ENCODE measurements around the gene NR4A2.

Gene NR4A2

DNA sequence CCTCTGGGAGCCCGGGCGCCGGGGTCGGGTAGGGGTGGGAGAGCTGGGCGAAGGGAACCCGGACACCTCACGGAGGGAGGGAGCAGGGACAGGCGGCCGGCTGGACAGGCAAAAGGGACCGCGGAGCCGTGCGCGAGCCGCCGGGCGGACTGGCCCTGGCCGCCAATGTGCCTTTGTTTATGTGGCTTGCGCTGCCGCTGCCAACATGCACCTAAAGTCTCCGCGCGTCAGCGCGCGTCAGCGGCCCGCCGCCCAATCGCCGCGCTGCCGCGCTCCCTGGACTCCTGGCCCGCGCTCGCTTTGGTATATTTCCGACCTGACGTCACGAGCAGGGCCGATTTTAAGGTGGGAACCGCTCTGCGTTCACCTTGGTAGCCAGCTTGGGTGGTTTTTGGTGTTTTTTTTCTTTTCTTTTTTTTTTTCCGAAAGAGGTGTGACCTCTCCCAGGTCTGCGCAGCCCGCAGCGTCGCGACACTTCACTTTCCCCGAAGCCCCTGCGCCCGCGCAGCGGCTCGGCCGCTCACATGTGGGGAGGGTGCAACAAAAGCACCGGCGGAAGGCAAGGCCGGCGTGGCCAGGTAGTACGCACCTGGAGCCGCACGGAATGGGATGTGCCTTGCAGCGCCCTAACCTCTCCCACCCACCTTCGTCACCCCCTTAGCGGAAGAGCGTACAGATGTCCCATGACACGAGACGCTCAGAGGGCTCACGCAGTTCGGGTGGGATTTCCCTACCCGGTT lies at the start of gene NR4A2:
Gene NR4A2 (minus strand): TSS at position 188 of the 740 bp plus-strand sequence. CDS start 2,535 bp downstream, outside the sequence.
- no peak for DNase-seq

DNA sequence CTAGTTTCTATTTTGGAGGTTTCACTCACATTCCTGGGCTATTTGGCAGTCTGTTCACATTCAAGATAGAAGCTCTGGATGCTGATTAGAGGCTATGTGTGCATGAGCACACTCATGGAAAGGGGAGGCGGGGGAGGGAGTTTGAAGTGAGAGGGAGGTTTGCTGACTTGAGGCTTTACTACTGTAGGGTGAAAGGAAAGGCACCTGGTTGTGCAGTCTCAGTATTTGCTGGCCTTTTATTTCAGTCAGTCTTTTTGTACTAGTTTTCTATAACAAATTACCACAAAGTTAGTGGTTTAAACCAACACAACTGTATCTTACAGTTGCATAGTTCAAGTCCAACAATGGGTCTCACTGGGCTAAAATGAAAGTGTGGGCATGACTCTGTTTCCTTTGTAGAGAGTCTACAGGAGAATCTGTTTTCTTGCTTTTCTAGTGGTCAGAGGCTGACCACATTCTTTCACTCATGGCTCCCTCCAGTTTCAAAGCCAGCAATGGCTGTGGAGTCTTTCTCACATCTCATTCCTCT lies 47.7 kb upstream of the NR4A2 start:
- DNase-seq: no peak

DNA sequence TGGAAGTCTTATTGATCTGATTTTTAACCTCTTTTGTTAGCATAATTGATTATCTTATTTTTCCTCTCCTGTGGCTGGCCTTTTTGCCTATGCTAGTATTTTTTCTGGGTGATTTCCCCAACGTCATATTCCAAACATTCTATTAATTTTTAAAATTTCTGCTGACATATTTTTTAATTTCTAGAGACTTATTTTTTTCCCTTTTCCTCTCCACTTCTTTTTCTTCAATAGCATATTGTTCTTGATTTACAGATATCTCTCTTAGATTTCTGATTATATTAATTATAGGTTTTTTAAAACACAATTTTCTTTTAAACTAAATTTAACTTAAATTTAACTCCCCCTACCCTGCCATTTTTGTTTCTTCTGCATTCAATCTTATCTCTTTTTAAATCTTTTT lies 47.2 kb upstream of the NR4A2 start:
- no peak for DNase-seq

DNA sequence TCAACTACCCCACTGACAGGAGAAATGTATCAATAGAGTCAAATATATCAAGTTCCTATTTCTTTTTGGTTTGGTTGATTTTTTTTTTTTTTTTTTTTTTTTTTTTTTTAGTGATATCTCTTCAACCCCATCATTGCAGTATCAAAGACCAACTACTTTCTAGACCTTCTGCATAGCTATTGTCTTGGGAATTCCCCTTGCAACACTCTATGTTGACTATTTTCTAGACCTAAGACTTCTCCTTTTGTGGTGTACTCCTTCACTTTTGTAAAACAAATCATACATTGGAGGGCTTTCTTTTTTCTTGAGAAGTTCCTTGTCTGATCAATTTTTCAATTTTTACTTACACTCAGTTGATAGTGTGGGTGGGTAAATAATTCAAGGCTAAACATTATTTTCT lies 46.5 kb upstream of the NR4A2 start:
- no peak for DNase-seq

DNA sequence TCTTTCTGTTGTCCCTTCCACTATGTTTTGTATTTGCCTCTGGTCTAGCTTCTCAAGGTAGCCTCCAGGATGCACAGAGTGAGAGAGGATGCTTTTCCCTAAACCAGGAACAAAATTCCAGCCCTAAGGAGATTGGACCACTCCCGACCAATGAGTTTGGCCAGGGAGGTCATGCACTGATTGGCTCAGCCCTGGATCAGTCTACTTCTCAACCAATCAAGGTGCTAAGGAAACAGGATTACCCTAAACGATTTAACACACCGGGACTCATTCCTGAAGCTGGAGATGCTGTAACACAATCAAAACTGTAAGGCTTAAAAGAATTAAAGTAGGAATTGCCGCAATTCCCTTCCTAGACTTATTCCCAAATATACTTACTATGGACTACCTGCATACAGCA lies 34.2 kb upstream of the NR4A2 start:
- no peak for DNase-seq

DNA sequence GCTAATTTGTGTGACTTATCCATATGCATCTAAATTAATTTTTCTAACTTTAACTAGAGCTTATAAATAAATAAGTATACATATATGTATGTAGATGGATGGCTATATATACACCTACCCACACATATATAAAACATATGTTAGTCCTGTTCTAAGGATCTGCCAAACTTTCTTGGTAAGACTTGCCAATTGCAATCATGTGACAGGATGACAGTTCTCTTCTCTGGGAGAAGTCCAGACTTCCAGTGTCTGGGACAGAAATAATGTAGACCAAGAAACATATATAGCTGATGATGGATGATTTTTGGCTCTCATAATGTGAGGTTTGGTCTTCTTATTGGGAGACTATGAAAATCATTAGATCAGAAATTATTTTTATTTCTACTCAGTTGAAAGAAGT lies 30.6 kb upstream of the NR4A2 start:
- DNase-seq: no peak

DNA sequence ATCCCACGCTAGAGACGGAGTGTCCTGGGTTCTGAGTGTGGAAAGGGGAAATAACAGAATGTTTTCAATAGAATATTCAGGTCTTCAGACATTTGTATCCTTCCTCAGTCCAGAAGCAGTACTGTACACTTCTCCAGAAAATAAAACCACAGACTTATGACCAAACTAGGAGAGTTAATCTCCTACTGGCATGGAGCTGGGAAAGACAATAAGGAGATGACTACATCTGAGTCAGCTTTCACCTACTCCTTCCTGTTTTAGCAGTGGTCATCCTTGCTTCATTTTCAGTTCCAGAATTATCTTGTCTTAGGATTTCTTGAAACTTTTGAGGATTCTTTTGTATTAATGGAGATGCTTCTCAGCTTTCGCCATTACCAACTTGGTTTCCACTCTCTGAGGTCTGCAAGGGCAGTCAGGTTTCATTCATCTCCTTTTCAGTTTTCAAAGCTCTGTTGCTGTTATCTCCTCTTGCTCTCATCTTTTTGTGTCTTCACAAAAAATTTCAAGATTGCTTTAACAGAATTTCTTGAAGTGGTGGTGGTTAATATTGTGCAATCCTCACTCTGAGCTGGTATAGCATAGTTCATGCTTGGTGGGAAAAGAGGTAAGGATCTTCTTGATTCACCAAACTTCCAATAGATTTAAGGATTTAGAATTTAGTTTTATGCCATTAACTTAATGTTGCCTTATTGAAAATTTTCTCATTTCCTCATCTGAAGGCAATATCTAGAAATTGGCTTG lies 23.7 kb upstream of the NR4A2 start:
- no peak for DNase-seq

DNA sequence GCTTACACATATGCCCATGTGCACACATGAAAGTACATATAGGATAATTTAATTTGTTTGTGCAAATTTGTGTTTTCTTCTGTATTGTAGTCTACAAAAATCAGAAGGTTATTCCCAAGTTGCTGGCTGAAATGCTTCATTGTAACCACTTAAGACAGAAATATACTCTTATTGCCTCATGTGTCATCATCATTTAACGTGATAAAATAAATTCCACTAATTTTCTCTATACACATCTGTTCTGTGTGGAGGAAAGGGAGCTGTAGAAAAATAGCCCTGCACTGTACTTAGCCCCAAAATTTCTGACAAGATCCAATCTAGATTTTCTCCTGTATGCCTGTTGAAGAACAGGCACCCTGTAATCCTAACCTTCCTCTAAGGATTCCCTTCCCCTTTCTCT lies 20.4 kb upstream of the NR4A2 start:
- no peak for DNase-seq

DNA sequence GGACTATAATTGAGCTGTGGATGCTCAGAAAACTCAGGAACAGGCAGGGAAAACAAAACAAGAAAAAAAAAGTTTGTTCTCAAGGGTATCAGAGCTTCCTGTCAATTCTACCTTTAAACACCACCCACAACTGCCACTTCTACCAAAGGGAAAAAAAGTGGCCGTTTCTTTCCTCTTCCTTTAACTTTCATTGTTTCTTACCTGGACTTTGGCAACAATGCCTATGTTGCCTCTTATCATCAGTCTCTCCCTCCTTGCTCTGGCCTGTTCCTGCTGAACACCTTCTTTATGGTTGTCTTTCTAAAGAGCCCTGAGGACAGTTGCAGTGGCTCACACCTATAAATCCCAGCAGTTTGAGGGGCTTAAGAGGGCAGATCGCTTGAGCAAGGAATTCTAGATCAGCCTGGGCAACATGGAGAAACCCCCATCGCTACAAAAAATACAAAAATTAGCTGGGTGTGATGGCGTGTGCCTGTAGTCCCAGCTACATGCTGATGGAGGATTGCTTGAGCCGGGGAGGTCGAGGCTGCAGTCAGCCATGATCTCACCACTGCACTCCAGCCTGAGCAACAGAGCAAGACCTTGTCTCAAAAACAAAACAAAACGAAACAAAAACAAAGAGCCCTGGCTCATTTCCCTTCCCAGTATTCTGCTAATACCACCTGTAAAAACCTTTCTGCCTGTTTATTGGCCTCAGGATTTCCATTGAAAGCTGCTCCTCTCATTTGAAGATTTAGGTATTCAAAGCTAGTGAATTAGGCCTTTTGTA lies 18.0 kb upstream of the NR4A2 start:
- no peak for DNase-seq

DNA sequence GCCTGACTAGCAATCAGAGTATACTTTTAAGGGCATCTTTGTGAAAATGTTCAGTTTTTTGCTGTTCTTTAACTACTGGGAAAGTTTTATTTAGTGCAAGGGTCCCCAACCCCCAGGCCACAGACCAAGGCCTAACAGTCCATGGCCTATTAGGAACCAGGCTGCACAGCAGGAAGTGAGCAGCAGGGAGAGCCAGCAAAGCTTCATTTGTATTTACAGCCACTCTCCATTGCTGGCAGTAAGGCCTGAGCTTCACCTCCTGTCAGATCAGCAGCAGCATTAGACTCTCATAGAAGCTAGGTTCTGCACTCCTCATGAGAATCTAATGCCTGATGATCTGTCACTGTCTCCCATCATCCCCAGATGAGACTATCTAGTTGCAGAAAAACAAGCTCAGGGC lies 17.1 kb upstream of the NR4A2 start:
- DNase-seq: no peak

DNA sequence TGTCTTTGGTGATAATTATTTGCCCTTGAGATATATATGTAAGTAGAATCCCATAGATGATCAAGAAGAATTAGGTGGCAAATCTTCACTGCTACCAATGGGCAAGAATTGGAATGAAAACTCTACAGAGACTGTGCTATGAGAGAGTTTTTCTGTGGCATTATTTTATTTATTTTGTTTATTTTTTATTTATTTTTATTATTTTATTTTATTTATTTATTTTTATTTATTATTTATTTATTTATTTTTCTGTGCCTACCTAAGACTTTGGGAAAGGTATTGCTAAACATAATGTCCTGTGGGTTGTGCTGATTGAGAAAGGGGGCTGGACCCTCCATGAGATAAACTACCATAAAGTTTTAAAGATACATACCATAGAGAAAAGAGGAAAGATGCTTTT lies 16.6 kb upstream of the NR4A2 start:
- DNase-seq: no peak

DNA sequence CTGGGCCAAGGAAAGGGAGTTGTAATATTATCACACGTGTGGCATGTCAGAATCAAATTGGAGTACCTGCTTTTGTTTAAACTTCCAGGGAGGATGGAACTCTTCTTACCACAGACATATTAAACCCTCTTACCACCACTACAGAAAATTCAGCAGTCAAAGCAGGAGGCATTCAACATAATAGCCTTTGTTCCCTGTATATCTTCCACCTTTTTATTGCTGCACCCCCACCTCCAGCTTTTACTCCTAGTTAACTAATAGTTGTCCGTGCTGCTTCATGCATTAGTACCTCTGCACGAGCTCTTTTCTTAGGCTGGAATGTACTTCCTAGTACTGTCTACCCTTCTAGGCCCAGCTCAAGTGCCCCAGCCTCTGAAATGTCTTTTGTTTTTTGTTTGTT lies 14.9 kb upstream of the NR4A2 start:
- no peak for DNase-seq

DNA sequence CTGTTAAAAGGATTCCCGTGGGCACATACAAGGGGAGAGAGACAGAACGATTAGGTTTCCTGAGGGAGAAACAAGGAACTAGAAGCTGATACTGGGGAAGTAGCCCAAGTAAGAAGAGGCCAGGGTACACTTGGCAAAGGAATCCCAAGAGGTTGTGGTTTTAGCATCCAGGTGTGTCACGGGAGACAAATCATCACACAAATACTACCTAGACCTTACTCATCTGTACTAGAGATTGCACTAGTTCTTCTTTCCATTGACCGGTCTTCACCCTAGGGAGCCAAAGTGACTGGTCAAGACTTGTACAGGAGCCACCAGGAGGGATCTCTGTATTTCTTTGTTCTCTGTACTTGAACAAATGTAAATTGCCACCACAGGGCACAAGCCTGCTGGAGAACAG lies 14.2 kb upstream of the NR4A2 start:
- DNase-seq: no peak

DNA sequence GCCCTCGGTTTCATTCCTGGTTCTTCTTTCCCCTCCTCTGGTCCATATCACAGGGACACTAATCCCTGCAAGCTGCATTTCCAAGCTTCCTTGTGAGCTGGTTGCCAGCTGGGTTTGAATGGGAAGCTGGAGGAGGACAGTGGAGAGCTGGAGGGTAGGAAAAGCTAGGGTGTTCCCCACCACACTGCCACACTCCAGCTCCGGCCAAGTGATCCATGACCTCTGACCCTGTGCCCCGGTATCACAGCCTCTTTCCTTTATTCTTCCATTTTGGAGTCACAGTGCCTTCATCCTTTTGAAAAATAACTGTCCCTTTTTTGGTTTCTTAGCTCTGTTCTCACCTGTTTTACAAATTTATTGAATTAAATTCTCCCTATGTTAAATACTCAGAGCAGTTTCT lies 13.1 kb upstream of the NR4A2 start:
- DNase-seq: no peak

DNA sequence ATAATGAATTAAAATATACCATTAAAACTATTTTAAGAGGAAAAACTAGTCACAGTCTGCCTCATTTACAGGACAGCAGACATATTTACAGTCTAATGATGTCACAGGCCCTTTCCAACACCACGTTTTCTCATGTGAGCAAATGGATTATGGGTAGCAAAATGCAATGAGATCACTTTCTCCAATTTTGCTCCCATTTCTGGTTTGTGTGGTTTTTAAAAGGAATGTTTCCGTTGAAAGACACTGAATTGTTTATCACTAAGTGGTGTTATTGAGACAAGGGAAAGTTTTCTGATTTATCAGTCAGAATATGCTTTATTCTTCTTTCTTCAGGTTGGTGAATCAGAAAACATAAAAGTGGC lies 11.4 kb upstream of the NR4A2 start:
- no peak for DNase-seq

DNA sequence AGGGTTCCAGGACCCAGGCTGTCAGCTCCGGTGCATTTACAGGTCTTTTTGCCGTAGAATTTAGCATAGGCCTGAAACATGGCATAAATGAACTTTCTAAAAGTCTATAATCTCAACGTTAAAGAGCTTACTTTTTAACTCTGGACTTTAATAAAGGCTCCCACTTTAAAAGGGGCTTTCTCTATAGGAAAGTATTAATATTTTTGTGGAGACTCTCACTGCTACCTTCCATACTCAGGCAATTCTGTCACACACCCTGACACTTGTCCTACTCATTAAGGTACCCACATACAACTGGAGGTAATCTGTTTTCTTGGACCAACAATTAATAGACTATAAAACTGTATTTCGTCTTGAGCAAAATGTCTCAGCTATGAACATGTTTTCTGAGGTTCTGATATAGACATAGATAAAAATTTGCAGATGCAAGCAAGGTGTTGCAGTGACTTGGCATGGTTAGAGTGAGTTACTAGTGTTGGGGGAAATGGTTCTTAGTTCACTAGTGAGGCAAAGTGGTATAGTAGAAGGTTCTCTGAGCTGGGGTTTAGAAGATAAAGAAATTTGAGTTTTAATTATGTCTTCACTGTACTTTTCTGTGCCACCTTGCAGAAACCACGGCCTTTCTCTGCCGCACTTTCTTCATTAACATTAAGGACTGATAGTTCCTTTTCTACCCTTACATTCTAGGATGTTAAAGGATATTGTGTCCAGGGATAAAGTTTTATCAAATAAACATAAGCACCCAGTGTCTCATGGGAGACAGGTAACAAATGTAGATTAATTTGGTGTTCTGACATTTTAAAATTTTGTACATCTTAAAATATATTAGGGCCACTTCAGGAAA lies 10.8 kb upstream of the NR4A2 start:
- no peak for DNase-seq

DNA sequence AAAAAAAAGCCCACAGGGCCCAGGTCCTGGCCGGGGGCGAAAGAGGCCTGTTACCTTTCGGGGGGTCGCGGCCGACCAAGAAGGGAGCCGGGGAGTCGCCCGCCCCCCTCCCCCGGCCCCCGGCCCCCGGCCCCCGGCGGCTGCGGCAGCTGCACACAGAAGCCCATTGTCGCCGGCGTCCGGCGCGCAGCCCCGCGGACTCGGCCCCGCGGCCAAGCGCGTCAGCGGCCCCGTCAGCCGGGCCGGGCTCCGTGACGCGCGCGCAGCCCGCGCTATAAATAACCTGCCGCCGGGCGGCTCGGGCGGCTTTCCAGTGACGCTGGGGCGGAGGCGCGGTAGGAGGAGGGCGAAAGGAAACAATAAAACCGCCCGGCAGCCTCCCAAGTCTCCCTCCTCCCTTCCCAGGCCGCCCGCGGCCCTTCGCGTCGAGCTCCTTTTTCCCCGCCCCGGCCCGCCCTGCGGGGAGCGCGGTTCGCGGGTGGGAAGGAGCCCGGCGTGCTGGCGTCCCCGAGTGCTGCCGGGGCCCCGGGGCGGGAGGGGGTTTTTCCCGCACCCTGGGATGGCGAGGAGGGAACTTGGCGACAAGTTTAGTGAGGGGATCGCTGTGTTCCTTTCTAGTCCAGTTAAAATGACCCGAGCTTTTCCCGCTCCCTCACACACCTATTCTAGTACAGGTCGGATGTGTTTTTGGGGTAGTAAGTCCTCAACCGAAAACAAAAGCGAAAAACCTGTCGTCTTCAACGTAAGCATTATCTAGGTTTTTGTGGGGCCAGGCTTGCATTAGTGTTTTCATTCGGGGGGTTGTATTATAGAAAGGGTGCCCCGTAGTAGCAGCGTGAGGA lies 10.0 kb upstream of the NR4A2 start:
- DNase-seq: peak; percentile 17

DNA sequence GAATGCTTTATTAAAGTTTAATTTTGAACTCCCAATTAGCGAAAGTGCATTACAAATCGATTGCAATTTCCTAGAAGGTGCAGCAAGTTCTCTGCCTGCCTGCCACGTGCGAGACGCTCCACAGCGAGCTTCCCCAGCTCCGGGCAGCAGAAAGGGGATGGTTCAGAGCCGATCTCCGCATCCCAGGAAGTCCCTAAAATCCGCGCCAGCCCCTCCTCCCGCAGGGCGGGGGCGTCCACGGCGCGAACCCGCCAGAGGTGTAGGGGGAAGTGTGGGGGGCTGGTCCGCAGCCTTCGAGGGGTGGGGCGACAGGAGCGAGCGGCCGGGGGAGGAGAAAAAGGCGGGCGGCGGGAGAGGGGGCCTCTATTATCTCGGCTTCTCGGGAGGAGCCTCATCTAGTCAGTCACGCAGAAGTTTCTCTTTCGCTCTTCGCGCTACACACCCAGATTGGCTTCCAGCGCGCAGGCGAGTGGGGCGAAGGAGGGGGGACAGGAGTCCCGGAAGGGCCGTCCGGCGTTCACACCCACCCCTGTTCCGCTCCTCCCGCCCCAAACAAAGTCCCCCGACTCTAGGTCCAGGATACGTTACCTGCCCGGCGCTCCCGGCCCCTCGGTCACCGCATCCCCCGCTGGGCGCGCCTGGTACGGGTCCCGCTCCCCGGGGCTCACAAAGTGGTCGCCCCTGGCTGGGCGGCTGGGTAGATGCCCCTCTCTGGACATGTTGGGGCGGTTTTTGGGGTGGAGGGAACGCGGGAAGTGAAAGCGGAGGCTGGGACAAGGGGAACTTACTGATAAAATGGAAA lies 9.1 kb upstream of the NR4A2 start:
- DNase-seq: peak; percentile 21

DNA sequence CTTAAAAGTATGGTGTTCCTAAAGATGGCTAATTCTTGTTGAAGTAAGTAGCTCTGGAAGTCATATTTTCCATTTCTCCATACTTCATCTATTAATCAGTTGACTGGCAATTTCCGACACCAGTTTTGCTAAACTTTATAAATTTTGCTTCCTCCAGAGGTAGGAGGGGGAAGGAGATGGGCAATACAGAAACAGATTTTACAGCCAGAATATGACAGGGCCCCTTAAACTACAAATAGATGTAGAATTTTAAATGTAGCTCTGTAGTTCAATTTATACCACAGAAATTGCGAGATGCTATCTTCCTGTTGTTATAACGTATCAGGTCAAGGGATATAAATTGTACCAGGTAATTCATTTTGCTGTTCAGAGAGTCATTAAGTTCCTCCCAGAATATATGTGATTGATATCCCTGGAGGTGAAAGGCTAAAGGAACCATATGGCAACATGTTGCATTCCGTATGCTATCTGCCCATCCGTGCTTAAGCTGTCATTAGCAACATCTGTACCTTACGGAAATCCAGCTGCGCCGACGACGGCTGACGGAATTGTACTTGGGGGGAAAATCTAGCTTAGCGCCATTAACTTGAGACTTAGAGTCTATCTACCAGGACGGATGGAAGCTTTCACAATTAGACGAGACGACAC lies 8.4 kb upstream of the NR4A2 start:
- DNase-seq: no peak

DNA sequence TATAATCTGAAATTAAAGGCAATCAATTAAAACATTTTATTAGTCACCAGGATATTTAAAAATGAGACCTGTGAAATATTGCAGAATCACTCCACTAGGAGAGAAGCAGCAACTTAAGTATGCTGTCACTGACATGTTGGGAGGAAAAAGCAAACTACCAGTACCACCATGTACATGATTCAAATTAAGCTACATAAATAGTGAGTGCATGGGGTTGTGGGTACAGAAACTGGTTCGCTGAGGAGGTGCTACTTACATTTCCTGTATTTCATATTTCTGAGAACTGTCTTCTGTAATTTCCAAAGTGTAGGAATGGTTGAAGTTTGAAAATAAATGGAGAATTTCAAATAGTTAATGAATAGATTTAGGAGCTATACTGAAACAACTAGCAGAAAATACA lies 7.9 kb upstream of the NR4A2 start:
- no peak for DNase-seq

Measured in KG1 (cell line).